ENCODE results near the gene KIF5C.

Gene KIF5C

GRCh38 chr2:149021761-149022160 is 146.7 kb downstream of the KIF5C start (continued):
- TF ChIP-seq CSRNP3 (CRISPR knock-in tag; IDR thresholded peaks at IDR 0.05) (no peak), RARB (CRISPR knock-in tag; IDR thresholded peaks at IDR 0.05) (no peak), ZNF565 (CRISPR knock-in tag; conservative IDR thresholded peaks at IDR 0.05; ENCODE audit: low read depth) (no peak), ZNF8 (CRISPR knock-in tag; IDR thresholded peaks at IDR 0.05) (no peak), ARNTL (CRISPR knock-in tag; IDR thresholded peaks at IDR 0.05; ENCODE audit: borderline replicate concordance, low read depth) (no peak), CREB5 (CRISPR knock-in tag; IDR thresholded peaks at IDR 0.05; ENCODE audit: low read depth) (no peak), ESRRG (CRISPR knock-in tag; IDR thresholded peaks at IDR 0.05) (no peak)

- ATAC-seq = no peak
- TF ChIP-seq CREB5 (CRISPR knock-in tag; IDR thresholded peaks at IDR 0.05; ENCODE audit: low read depth) (no peak), ARNTL (CRISPR knock-in tag; IDR thresholded peaks at IDR 0.05; ENCODE audit: borderline replicate concordance, low read depth) (no peak), PPARA (CRISPR knock-in tag; IDR thresholded peaks at IDR 0.05; ENCODE audit: borderline replicate concordance) (no peak), TOX (CRISPR knock-in tag; IDR thresholded peaks at IDR 0.05; ENCODE audit: borderline replicate concordance) (no peak), CSRNP3 (CRISPR knock-in tag; IDR thresholded peaks at IDR 0.05) (no peak), CSDC2 (CRISPR knock-in tag; IDR thresholded peaks at IDR 0.05) (no peak), TCF4 (CRISPR knock-in tag; IDR thresholded peaks at IDR 0.05; ENCODE audit: borderline replicate concordance) (no peak)
Measured at GRCh38 chr2:149023091-149023490, 148.1 kb downstream of the KIF5C start.

- ATAC-seq = no peak
- TF ChIP-seq ZFP30 (CRISPR knock-in tag; IDR thresholded peaks at IDR 0.05) (no peak), CSRNP3 (CRISPR knock-in tag; IDR thresholded peaks at IDR 0.05) (no peak), TSHZ2 (CRISPR knock-in tag; IDR thresholded peaks at IDR 0.05) (no peak), OSR1 (CRISPR knock-in tag; IDR thresholded peaks at IDR 0.05) (no peak), GLIS3 (CRISPR knock-in tag; IDR thresholded peaks at IDR 0.05) (no peak), ZC3H10 (CRISPR knock-in tag; IDR thresholded peaks at IDR 0.05) (no peak), PPARA (CRISPR knock-in tag; IDR thresholded peaks at IDR 0.05; ENCODE audit: borderline replicate concordance) (no peak), PATZ1 (CRISPR knock-in tag; IDR thresholded peaks at IDR 0.05; ENCODE audit: borderline replicate concordance) (no peak), ESRRG (CRISPR knock-in tag; IDR thresholded peaks at IDR 0.05) (no peak), ZNF70 (CRISPR knock-in tag; IDR thresholded peaks at IDR 0.05) (no peak), POU6F1 (CRISPR knock-in tag; IDR thresholded peaks at IDR 0.05; ENCODE audit: borderline replicate concordance, low read depth) (no peak), RARB (CRISPR knock-in tag; IDR thresholded peaks at IDR 0.05) (no peak), CREB5 (CRISPR knock-in tag; IDR thresholded peaks at IDR 0.05; ENCODE audit: low read depth) (no peak), ZFP3 (CRISPR knock-in tag; IDR thresholded peaks at IDR 0.05) (no peak), BACH2 (CRISPR knock-in tag; IDR thresholded peaks at IDR 0.05; ENCODE audit: borderline replicate concordance) (no peak)
Measured at GRCh38 chr2:149027590-149028250, 152.7 kb downstream of the KIF5C start.

Measured in SK-N-SH treated with all-trans-retinoic acid at 6 μM for 48 hours (cell line).